Measurements from ENCODE around the gene C11orf68.

GRCh38 chr11:65967329-65967934, 48.6 kb upstream of the C11orf68 start:
- TF ChIP-seq CTCF (IDR thresholded peaks at IDR 0.05; ENCODE audit: low read length): no peak
- TF ChIP-seq EZH2 (IDR thresholded peaks at IDR 0.05; ENCODE audit: borderline replicate concordance, low read length): no peak

Measured in OCI-LY1 (cell line).